HG03280 (cell line): ENCODE measurements around the gene IRF5.
A peak's percentile ranks its signal among the peaks of the same experiment; 100 is the strongest.

Experiments used
- ATAC-seq: cut with Tn5 transposase; IDR thresholded peaks from one replicate; pipeline ENCODE4 v1.9.1; 2021; ENCODE audit warnings: mild to moderate bottlenecking, moderate library complexity; ENCODE audit not compliant: unreplicated experiment

IRF5 gene

GRCh38 chr7:128919881-128920799 is 17.6 kb upstream of the IRF5 start:
- no peak for ATAC-seq

DNA sequence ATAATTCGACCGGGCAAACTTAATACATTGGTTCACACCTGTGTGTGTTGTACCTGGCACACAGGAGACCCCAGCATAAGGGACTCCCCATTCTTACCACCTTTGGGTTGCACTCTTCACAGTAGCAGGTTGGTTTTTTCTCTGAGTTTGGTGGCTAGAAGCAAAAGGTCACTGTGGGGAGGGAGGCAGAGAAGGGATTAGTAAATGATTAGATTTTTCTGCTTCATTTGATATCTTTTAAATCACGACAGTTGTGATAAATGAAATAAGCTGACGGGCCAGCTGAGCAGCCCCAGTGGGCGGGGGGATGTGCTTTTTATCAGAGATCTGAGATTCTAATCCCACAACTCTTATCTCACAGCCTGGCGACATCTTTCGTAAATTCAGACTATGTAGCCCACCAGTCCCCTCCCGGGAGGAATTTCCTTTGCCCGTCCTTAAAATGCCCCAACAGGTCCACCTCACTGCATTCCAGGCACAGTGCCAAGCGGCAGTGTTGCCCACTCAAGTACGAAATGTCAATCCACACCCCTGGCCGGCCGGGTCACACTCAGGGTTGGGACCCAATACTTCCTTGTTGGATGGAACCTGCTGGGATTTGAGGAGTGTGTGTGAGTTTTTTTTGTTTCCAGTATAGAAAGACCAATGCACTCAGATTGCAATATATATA is 16.7 kb upstream of the IRF5 start:
- ATAC-seq: no peak

DNA sequence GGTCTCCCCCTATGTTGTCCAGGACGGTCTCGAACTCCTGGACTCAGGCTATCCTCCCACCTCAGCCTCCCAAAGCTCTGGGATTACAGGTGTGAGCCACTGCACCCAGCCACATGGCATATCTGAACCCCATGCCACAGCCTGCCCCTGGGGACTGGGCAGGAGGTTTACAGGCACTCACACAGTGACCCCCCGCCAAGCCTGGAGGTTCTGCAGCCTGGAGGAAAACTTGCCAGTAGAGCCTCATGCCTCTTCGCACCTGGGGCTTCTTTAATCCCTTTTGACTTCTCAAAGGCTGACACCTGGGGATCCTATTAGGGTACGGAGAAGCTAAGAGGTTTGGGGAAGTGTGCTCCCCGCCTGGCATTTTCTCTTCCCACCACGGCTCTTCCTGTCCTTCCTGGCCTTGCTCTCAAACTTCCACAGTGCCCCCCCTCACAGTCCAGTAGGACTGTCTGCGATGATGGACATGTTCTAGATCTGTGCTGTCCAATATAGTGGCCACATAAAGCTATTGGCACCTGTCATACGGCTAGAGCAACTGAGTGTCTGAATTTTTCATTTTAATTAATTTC is 15.8 kb upstream of the IRF5 start:
- no peak for ATAC-seq

DNA sequence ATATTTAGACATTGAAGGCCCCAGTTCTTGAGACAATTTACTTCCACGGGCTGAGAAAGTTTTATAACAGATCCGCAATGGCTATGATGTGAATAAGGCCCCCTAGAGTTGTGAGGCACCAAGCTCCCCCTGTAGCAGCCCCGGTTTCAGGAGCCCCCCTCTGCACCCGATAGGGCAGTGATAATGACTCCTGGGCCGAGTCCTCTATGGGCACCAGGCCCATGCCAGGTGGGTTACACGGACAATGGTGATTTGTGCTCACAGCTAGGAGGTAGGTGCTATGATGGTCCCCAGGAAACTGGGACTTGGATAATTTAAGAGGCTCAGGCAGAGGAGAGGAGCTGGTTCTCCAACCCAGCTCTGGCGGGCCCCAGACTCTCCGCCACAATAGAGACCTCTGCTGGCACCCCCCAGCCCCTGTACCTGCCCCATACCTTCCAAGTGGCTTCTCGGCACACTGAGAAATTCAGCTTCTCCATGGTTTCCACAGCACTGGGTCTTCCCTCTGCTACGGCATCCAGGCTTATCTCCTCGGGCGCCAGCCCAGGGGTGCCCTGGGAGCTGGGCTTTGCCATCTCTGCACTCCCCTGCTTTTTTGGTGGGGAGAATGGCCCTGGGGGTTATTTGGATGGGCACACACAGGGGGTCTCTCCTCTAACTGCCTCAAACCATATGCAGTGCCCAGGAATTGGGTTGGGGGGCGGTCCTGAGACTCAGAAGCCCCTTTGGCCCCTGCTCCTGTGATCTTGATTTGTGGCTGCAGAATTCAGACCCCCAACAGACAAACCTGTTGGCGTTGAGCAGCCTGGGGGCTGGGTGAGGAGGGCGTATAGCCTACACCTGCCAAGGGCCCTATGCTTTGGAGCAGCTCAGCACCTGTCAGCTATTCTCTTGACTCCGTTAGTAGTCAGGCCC is 15.0 kb upstream of the IRF5 start:
- ATAC-seq: no peak

- ATAC-seq: no peak
These were observed 14.3 kb upstream of the IRF5 start for GRCh38 chr7:128923411-128923800.

GRCh38 chr7:128924707-128925588 is 12.8 kb upstream of the IRF5 start:
- no peak for ATAC-seq

GRCh38 chr7:128928159-128928813 is 9.4 kb upstream of the IRF5 start:
- ATAC-seq: no peak

DNA sequence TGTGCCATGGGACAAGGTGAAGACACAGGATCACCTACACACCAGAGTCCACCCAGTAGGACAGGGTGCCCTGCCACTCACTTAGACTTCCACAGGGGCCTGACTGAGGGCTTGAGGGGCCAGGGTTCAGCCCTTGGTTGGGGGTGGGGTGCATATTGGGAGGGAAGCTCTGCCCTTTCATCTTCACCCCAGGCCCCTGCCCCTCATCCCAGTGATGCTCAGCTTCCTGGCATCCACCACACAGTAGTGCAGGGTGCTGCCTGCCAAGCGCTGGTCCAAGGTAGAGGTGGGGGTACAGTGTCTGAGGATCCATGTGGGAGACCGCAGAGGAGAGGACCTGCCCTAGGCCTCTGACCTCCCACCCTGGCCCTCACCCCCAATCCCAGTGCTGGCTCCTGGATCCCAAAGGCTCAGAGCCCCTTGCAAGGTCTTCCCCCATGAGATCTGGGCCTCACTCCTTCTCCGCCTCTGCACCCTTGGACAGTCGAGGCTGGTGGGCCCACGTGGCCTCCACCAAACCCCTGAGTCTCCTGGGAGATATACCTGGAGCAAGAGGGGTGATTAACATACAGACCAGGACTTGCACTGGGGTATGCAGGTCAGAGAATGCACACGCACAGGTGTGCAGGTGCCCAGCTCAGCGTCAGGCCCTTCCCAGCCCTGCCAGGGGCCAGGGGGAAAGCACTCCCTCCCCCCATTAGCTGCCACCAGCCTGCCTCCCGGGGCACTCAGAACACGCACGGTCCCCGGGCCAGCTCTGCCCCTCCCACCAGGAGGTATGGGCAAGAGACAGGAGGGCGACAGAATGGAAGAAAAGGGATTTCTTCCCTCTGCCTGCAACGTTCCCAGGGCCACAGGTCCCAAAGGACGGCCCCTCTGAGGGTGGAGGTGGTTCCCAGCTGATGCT is 8.6 kb upstream of the IRF5 start:
- no peak for ATAC-seq

DNA sequence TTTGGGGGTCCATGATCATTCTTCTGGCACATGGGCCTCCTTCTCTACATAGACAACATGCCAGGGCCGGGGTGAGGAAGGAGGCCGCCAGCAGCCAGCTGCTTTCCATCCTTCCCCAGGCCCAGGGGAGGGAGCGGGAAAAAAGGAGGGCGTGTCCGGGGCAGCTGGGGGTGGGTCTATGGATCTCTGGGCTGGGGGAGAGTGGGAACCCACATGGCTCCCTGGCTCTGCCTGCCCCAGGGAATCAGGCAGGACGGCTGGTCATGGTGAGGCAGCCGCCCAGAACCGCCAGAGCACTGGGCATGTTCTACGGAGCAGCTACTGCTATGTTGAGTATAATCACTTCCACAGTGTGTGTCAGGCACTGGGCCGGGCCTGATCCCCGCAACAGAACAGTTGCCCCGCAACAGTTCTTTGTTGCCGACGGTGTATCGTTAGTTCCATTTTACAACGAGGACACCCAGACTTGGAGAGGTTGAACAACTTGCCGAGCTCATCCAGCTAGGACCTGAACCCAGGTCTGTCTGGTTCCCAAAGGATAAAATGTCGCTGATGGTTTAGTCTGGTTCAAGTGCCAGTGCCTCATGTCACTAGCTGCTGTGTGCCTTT is 6.4 kb upstream of the IRF5 start:
- ATAC-seq: no peak

DNA sequence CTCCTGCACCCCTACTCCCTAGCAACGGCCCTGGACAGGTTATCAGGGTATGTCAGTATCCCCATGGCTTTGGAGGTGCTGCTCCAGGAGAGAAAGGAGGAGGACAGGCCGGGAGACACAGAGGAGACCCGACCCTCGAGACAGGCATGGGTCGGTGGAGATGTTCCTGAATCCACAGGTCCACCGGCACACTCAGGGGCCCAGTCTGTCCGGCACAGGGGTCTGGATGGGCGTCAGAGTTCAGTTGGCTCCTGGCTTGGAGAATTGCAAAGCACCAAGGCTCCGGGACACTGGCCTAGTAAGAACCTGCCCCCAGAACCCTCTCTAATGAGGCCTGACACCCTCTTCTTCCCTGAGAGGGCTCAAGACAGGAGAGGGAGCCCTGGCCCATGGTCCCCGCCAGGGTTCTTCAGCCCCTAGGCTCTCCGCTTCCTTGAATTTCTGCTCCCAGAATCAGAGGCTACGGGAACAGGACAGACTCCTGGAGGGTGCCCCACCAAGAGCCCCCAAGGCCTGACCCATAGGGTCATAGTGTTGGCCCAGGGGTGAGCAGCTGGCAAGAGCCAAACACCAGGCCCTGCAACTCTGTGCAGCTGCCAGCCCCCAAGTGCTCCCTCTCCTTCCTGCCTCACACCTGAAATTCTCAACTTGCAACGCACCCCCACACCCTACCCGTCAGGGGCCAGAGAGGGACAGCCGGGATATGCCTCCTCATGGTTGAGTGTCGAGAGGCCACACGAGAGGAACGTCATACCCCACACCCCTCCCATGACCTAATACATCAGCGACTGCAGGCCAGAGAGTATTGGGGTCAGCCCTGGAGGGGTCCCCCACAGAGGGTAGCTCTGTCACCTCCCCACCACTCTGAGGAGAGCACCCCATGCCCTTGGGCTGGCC is 5.5 kb upstream of the IRF5 start:
- ATAC-seq: no peak

GRCh38 chr7:128932862-128933179 is 4.9 kb upstream of the IRF5 start:
- ATAC-seq: no peak

GRCh38 chr7:128933180-128933891 is 4.4 kb upstream of the IRF5 start:
- no peak for ATAC-seq

DNA sequence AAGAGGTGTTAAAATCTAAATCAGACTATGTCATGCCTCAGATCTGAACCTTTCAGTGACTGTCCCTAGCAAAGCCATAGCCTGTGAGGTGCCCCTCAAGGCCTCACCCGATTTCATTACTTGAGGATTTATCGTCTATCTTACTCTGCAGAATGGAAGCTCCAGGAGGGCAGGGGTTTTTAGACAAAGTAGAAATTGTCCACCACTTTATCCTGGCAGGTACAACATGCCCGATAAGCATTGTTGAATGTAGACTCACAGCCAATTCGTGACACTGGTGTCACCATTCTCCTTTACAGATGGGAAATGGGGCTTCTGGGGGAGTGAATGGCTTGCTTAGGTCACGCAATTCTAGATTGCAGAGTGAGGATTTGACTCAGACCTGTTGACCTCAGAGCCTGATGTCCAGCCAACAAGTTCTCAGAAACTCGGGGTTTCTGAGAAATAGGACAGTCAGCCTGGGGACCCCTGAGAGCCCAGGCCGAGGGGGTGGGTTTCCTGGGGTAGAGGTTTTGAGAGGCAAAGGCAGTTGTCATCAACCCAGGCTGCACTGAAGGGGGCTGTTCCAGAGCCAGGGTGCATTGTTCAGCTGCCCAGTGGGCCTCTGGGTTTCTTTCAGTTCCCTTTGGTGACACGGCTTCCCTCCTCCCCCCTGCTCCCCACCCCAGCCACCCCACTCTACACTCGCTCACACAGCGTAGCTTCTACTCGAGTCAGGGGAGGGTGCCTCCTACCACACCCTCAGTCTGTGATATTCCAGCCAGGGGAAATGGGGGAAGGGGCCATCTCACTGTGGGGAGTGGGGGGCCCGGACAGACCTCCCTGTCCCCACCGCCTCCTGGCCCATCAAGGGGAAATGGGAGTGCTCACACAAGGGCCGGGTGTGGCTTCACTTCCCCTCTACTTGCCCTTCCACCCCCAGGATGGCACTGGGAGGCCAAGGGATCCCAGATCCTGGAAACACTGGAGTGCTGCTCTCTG is 3.1 kb upstream of the IRF5 start:
- ATAC-seq: peak; percentile 31

GRCh38 chr7:128935342-128935730 is 2.4 kb upstream of the IRF5 start:
- ATAC-seq: no peak

DNA sequence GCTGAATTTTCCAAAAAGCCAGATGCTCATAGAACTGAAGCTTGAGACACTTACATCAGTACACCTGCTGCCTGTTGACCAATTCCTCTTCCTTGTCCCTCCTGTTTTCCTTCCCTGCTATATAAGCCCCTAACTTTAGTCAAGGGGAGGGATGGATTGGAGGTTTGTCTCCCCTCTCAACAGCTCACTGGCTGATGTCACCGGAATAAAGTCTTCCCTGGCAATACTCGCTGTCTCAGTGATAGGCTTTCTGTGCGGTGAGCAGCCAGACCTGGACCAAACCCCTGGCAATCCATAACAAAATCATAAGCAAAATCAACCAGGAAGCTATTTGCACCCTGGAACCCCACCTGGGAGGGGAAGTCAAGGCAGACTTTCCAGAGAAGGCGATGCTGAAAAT is 929 bp upstream of the IRF5 start:
- no peak for ATAC-seq
